Epithelial cell of umbilical artery (primary cell): ENCODE measurements around the gene ZNF471. TPM values are rescaled to one million over a fixed set of nuclear protein-coding genes. Genes with fewer than 3 reads are reported as not detected.

Experiments used
- total RNA-seq: library from RNA; depleted of rRNA; stranded (reverse); fragments of >200 nt; gene quantifications from 2 replicates; pipeline ENCODE4 v1.2.3, GENCODE V29; 2014

ZNF471 gene
- 0.97 and 1.1 TPM in 2 replicates for total RNA-seq

GRCh38 chr19:56507446-56508289 lies at the start of gene ZNF471:
ZNF471 (plus strand) TSS chr19:56507855; CDS start chr19:56511572, 3,717 bp downstream.

GRCh38 chr19:56476651-56477428 lies 30.8 kb upstream of the ZNF471 start, which contains the start of gene ZNF667:
ZNF667 (minus strand) TSS chr19:56477345; CDS start chr19:56462370, 14,975 bp downstream.

GRCh38 chr19:56538761-56539263 lies 31.2 kb downstream of the ZNF471 start, which contains the start of gene ZFP28:
ZFP28 (plus strand) TSS chr19:56538948; CDS start chr19:56539019, 71 bp downstream.

GRCh38 chr19:56567274-56568120 lies 59.8 kb downstream of the ZNF471 start, which contains the start of gene ZNF470:
ZNF470 (plus strand) TSS chr19:56567468; CDS start chr19:56570312, 2,844 bp downstream.

Other genes with a start within 250 kb of the ZNF471 start
- gene EDDM13, start 235.1 kb upstream of the ZNF471 start, total RNA-seq, result 0.32 and 1.5 TPM in 2 replicates
- 5.0 and 5.5 TPM in 2 replicates for gene ZSCAN5A, start 193.0 kb upstream of the ZNF471 start, total RNA-seq
- 0.91 and 2.6 TPM in 2 replicates for gene ZNF582, start 114.3 kb upstream of the ZNF471 start, total RNA-seq
- gene ZNF583, start 103.5 kb upstream of the ZNF471 start, total RNA-seq, result 3.2 and 4.6 TPM in 2 replicates
- 1.6 and 1.8 TPM in 2 replicates for gene ZNF667, start 30.5 kb upstream of the ZNF471 start, total RNA-seq
- 4.6 and 5.2 TPM in 2 replicates for gene ZFP28, start 31.1 kb downstream of the ZNF471 start, total RNA-seq
- 2.3 and 2.7 TPM in 2 replicates for gene ZNF470, start 59.6 kb downstream of the ZNF471 start, total RNA-seq
- 7.3 and 9.4 TPM in 2 replicates for gene ZNF71, start 87.4 kb downstream of the ZNF471 start, total RNA-seq
- 0.32 TPM in 1 of 2 replicates, not detected in the other for gene SMIM17, start 135.3 kb downstream of the ZNF471 start, total RNA-seq
- under 0.01 and 0.15 TPM in 2 replicates for gene ZNF835, start 163.9 kb downstream of the ZNF471 start, total RNA-seq